ENCODE measurements around the gene THRAP3. TPM values are rescaled to one million over a fixed set of nuclear protein-coding genes. Genes with fewer than 3 reads are reported as not detected.

Gene THRAP3
- total RNA-seq, 2 donors from 2014 or later = 145 to 165 TPM

GRCh38 chr1:36349241-36349671, 125.0 kb downstream of the THRAP3 start:
- Mint-ChIP-seq H3K4me1 (peaks cover 6% of the 10 kb centered on the region), H3K9me3 (no peaks in the 10 kb centered on the region), H3K4me3 (no peak overlapping the region), H3K27ac (peak overlapping the region; percentile 35), H3K36me3 (ENCODE audit: low read depth) (peaks cover 48% of the 10 kb centered on the region), H3K27me3 (ENCODE audit: insufficient read depth) (no peaks in the 10 kb centered on the region)
- Histone ChIP-seq H3K4me3 (ENCODE audit: low read length) (no peak overlapping the region), H3K27me3 (ENCODE audit: control insufficient read depth, insufficient read depth, low read length, poor library complexity, severe bottlenecking) (no peaks in the 10 kb centered on the region), H3K9me3 (ENCODE audit: control insufficient read depth, low read length) (no peaks in the 10 kb centered on the region), H3K36me3 (ENCODE audit: control insufficient read depth, insufficient read depth, low read length) (peaks cover 64% of the 10 kb centered on the region), H3K9ac (ENCODE audit: extremely low read depth, low read length, poor library complexity, severe bottlenecking) (no peak overlapping the region), H3K4me1 (ENCODE audit: control insufficient read depth, insufficient read depth, low read length) (no peaks in the 10 kb centered on the region), H3K27ac (ENCODE audit: low read depth, low read length) (no peak overlapping the region)
- no peak for DNase-seq
- TF ChIP-seq CTCF (conservative IDR thresholded peaks at IDR 0.05) = no peak
- 85 to 91% methylated on average over 6 to 7 of the region's 7 CpGs for WGBS, 2 experiments (ENCODE audit: insufficient coverage in 1 of 2, insufficient read length in 1 of 2)

GRCh38 chr1:36349839-36350238, 125.6 kb downstream of the THRAP3 start:
- Histone ChIP-seq H3K4me1 (ENCODE audit: control insufficient read depth, insufficient read depth, low read length) (no peaks in the 10 kb centered on the region), H3K27ac (ENCODE audit: low read depth, low read length) (peak overlapping the region; percentile 49), H3K36me3 (ENCODE audit: control insufficient read depth, insufficient read depth, low read length) (peaks cover 65% of the 10 kb centered on the region), H3K27me3 (ENCODE audit: control insufficient read depth, insufficient read depth, low read length, poor library complexity, severe bottlenecking) (no peaks in the 10 kb centered on the region), H3K4me3 (ENCODE audit: low read length) (no peak overlapping the region), H3K9ac (ENCODE audit: extremely low read depth, low read length, poor library complexity, severe bottlenecking) (no peak overlapping the region), H3K9me3 (ENCODE audit: control insufficient read depth, low read length) (no peaks in the 10 kb centered on the region)
- Mint-ChIP-seq H3K9me3 (no peaks in the 10 kb centered on the region), H3K27ac (no peak overlapping the region), H3K36me3 (ENCODE audit: low read depth) (peaks cover 51% of the 10 kb centered on the region), H3K4me1 (peaks cover 6% of the 10 kb centered on the region), H3K27me3 (ENCODE audit: insufficient read depth) (no peaks in the 10 kb centered on the region), H3K4me3 (no peak overlapping the region)
- no peak for DNase-seq
- WGBS, 2 experiments (ENCODE audit: insufficient coverage in 1 of 2, insufficient read length in 1 of 2) = 94 to 97% methylated on average over 10 to 16 of the region's 16 CpGs
- TF ChIP-seq CTCF (conservative IDR thresholded peaks at IDR 0.05) = no peak

GRCh38 chr1:36350659-36351226, 126.5 kb downstream of the THRAP3 start:
- DNase-seq = no peak
- Mint-ChIP-seq H3K9me3 (no peaks in the 10 kb centered on the region), H3K4me1 (peaks cover 6% of the 10 kb centered on the region), H3K36me3 (ENCODE audit: low read depth) (peaks cover 55% of the 10 kb centered on the region), H3K27ac (no peak overlapping the region), H3K4me3 (no peak overlapping the region), H3K27me3 (ENCODE audit: insufficient read depth) (no peaks in the 10 kb centered on the region)
- no peaks in the 10 kb centered on the region for H3K9me3 ChIP-seq (ENCODE audit: control insufficient read depth, low read length)
- no peak overlapping the region for H3K4me3 ChIP-seq (ENCODE audit: low read length)
- no peak for TF ChIP-seq CTCF (conservative IDR thresholded peaks at IDR 0.05)
- H3K27me3 ChIP-seq (ENCODE audit: control insufficient read depth, insufficient read depth, low read length, poor library complexity, severe bottlenecking) = no peaks in the 10 kb centered on the region
- peak overlapping the region; percentile 86 for H3K27ac ChIP-seq (ENCODE audit: low read depth, low read length)
- no peaks in the 10 kb centered on the region for H3K4me1 ChIP-seq (ENCODE audit: control insufficient read depth, insufficient read depth, low read length)
- 86 to 97% methylated on average over 6 to 13 of the region's 13 CpGs for WGBS, 2 experiments (ENCODE audit: insufficient coverage in 1 of 2, insufficient read length in 1 of 2)
- H3K36me3 ChIP-seq (ENCODE audit: control insufficient read depth, insufficient read depth, low read length) = peaks cover 74% of the 10 kb centered on the region
- H3K9ac ChIP-seq (ENCODE audit: extremely low read depth, low read length, poor library complexity, severe bottlenecking) = no peak overlapping the region
